Body of pancreas (tissue), 4 donors: ENCODE data around the gene ERBB2. TPM values are rescaled to one million over a fixed set of nuclear protein-coding genes. Genes with fewer than 3 reads are reported as not detected.

Experiments
- ATAC-seq: fragments of 150-250 bp; one replicate; pipeline ENCODE4 v1.9.1; 2016
- DNase-seq, 4 donors: peaks; one replicate each; pipeline ENCODE4 v3.0.0-alpha.2; 2019
- H3K27ac ChIP-seq, 4 donors: fragments of 200-600 bp; sonication (generic); 1 replicate in 3 of 4; 2 replicates in 1 of 4; pipeline versions ENCODE4 v1.5.1 to v1.6.1; 2016 to 2019; ENCODE audit warnings: mild to moderate bottlenecking in 1 of 4, mixed read lengths in 1 of 4, moderate library complexity in 1 of 4
- H3K27me3 ChIP-seq, 2 donors: fragments of 200-600 bp; sonication (generic); one replicate each; pipeline ENCODE4 v1.6.0; 2016; ENCODE audit warnings: mild to moderate bottlenecking in 1 of 2
- H3K36me3 ChIP-seq, 2 donors: fragments of 200-600 bp; sonication (generic); replicated peaks in 1 of 2; 2 replicates each; pipeline ENCODE4 v1.5.1; 2016; ENCODE audit warnings: low read depth in 2 of 2; ENCODE audit not compliant: insufficient read depth in 1 of 2
- H3K4me1 ChIP-seq: fragments of 200-600 bp; sonication (generic); one replicate; pipeline ENCODE4 v1.6.0; 2016
- H3K4me3 ChIP-seq, 2 donors: fragments of 200-600 bp; sonication (generic); 1 replicate in 1 of 2; 2 replicates in 1 of 2; pipeline ENCODE4 v1.5.1; 2016 to 2019
- H3K9me3 ChIP-seq, 3 donors: fragments of 200-600 bp; sonication (generic); 1 replicate in 2 of 3; 2 replicates in 1 of 3; pipeline ENCODE4 v1.5.1; 2016
- CTCF ChIP-seq, 7 experiments: fragments of 450-650 bp in 4 of 7; fragments of 200-600 bp in 3 of 7; sonication (generic) in 3 of 7; IDR thresholded peaks; one replicate each; pipeline ENCODE4 v1.5.1; 2016 to 2019; ENCODE audit warnings: antibody characterized with exemption in 7 of 7
- POLR2A ChIP-seq, 3 donors: fragments of 450-650 bp; IDR thresholded peaks; one replicate each; pipeline ENCODE4 v1.6.1; 2016; ENCODE audit warnings: antibody characterized with exemption in 3 of 3, mild to moderate bottlenecking in 2 of 3
- WGBS, 2 donors: methylation state at CpG; one replicate each; pipeline ENCODE4 v1.1.5; 2017; 5-methylcytosine and 5-hydroxymethylcytosine counted together
- intact Hi-C: fragments of 100-400 bp; cut with DNase I; formaldehyde crosslinking; loops from one replicate; pipeline ENCODE4 v1.15.1; 2023
- total RNA-seq, 2 donors: library from RNA; depleted of rRNA; stranded (reverse); fragments of >200 nt; gene quantifications; one replicate each; pipeline ENCODE4 v1.1.0, GENCODE V29; 2016

Gene ERBB2
- total RNA-seq, 2 donors from 2014 or later = 52.4 to 65.3 TPM

- Histone ChIP-seq H3K36me3 (no peaks in the 10 kb centered on the region), H3K4me1 (peaks cover 37% of the 10 kb centered on the region), H3K27me3 (no peaks in the 10 kb centered on the region), H3K27ac (peak overlapping the region in 3 of 4 donors; percentile 65 to 78 (median 76)), H3K4me3 (no peak overlapping the region), H3K9me3 (no peaks in the 10 kb centered on the region)
- DNase-seq (no peak), ATAC-seq (no peak)
- intact Hi-C loops = no loop called here
- 68 to 78% methylated on average over 9 to 10 of the region's 10 CpGs for WGBS, 2 donors
- TF ChIP-seq CTCF (IDR thresholded peaks at IDR 0.05) = no peak
- no peak for TF ChIP-seq POLR2A (IDR thresholded peaks at IDR 0.05)
Measured at GRCh38 chr17:39675390-39676082, 24.3 kb upstream of the ERBB2 start.

DNA sequence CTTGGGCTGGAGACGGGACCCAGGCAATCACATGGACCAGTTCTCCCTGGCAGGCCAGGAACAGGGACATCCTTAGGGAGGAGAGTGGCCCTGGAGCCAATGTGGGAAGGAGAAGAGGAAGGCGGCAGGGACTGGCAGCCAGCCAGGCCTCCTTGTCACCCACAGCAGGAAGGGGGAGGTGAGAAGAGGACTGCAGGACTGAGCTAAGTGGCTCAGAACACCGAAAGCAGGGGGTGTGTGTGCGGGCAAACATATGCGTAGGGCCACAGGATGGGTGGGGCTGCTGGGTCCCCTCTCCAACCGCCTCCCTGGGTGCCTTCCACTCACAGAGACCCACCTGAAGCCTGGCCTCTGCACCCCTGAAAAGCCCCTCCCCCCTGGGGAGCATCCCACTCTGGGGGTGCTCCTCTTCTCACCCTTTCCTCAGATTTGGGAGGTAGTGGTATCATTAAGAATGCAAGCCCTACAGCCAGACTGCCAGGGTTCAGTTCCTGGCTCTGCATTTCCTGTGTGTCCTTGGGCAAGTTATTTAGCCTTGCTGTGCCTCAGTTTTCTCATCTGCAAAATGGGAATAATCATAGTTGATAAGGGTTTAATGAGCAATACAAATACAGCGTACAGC is 23.6 kb upstream of the ERBB2 start:
- DNase-seq (peak; percentile 46 to 69 (median 60)), ATAC-seq (peak; percentile 17)
- TF ChIP-seq POLR2A (IDR thresholded peaks at IDR 0.05) (no peak), CTCF (IDR thresholded peaks at IDR 0.05) (no peak)
- H3K36me3 ChIP-seq = no peaks in the 10 kb centered on the region
- intact Hi-C loops = no loop called here
- H3K4me1 ChIP-seq = peaks cover 35% of the 10 kb centered on the region
- H3K9me3 ChIP-seq = no peaks in the 10 kb centered on the region
- WGBS, 2 donors = 57 to 61% methylated on average over 7 of the region's 7 CpGs
- H3K27me3 ChIP-seq = no peaks in the 10 kb centered on the region
- H3K4me3 ChIP-seq = no peak overlapping the region
- peak overlapping the region in 3 of 4 donors; percentile 65 to 78 (median 76) for H3K27ac ChIP-seq

- DNase-seq = no peak
- peaks cover 27% of the 10 kb centered on the region for H3K4me1 ChIP-seq
- 67 to 93% methylated on average over 5 to 8 of the region's 8 CpGs for WGBS, 2 donors
Measured at GRCh38 chr17:39677072-39677471, 22.8 kb upstream of the ERBB2 start.

GRCh38 chr17:39677542-39678339 is 22.1 kb upstream of the ERBB2 start:
- TF ChIP-seq POLR2A (IDR thresholded peaks at IDR 0.05) = no peak
- no peak for TF ChIP-seq CTCF (IDR thresholded peaks at IDR 0.05)
- H3K9me3 ChIP-seq = no peaks in the 10 kb centered on the region
- DNase-seq (peak in 1 of 4 donors; percentile 14), ATAC-seq (no peak)
- H3K4me3 ChIP-seq = no peak overlapping the region
- intact Hi-C loops = no loop called here
- no peaks in the 10 kb centered on the region for H3K27me3 ChIP-seq
- 62 to 70% methylated on average over 13 of the region's 13 CpGs for WGBS, 2 donors
- peaks cover 24% of the 10 kb centered on the region for H3K4me1 ChIP-seq
- no peak overlapping the region for H3K27ac ChIP-seq
- no peaks in the 10 kb centered on the region for H3K36me3 ChIP-seq

More at GRCh38 chr17:39677072-39677471, 22.8 kb upstream of the ERBB2 start:
- intact Hi-C loops = no loop called here
- no peak for TF ChIP-seq POLR2A (IDR thresholded peaks at IDR 0.05)
- TF ChIP-seq CTCF (IDR thresholded peaks at IDR 0.05) = no peak
- H3K27ac ChIP-seq = no peak overlapping the region
- H3K9me3 ChIP-seq = no peaks in the 10 kb centered on the region
- no peak overlapping the region for H3K4me3 ChIP-seq
- H3K36me3 ChIP-seq = no peaks in the 10 kb centered on the region
- H3K27me3 ChIP-seq = no peaks in the 10 kb centered on the region
- ATAC-seq = no peak
